Measurements from ENCODE around the gene PTPN1. TPM values are rescaled to one million over a fixed set of nuclear protein-coding genes. Genes with fewer than 3 reads are reported as not detected.

PTPN1 gene
- total and polyA plus RNA-seq, 2 experiments from 2014 or later, result 16.9 to 26.4 TPM

DNA sequence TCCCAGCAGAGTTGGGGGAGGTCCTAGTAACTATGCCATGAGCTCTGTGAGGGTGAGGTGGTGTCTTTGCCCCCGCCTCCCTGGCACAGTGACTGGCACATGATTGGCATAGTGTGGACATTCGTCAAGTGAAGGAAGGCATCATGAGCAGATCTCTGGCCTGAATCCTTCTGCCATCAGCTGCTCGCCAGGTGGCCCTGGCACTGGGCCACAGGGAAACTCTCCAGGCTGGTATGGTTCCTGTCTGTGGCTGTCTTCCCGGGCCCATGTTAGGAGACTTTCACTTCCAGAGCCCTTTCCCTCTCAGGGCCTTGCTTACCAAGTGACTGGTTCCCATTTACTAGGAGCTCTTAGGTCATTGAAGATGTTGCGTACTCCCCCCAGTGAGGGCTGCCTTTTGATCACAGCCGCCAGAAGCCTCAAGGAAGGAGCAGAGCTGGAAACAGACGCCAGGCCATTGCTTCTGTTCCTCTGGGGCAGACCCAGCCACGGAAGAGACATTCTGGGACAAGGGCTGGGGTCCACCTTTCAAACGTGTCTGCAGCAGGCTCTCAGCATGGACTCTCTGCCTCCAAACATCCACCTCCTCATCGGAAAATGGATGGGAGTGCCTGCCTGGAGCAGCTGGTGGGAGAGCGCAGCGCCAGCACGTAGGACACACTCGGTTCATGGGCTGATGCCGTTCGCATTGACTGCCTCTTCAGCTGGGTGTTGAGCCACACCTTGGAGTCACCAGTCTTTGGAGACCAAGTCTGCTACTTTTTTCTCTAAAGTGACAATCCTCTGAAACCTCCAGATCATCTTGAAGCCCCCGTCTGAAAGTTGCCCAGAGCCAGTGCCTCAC is 67.2 kb downstream of the PTPN1 start (continued):
- TF ChIP-seq JUNB (IDR thresholded peaks at IDR 0.05; ENCODE audit: unreplicated experiment), result no peak
- TF ChIP-seq NANOG (IDR thresholded peaks at IDR 0.05; ENCODE audit: borderline replicate concordance), result no peak
- TF ChIP-seq POLR2AphosphoS5 (IDR thresholded peaks at IDR 0.05; ENCODE audit: low read depth), result no peak
- no peak for TF ChIP-seq CTCF (conservative IDR thresholded peaks at IDR 0.05; ENCODE audit: low read depth in 2 of 2)
- no peak for TF ChIP-seq STAT1 (IDR thresholded peaks at IDR 0.05; ENCODE audit: unreplicated experiment)
- TF ChIP-seq ZNF331 (CRISPR knock-in tag; IDR thresholded peaks at IDR 0.05; ENCODE audit: low read depth), result no peak
- no peak for TF ChIP-seq ZNF114 (CRISPR knock-in tag; IDR thresholded peaks at IDR 0.05)
- no peak for TF ChIP-seq REST (IDR thresholded peaks at IDR 0.05; ENCODE audit: unreplicated experiment)
- TF ChIP-seq EZH2phosphoT487 (IDR thresholded peaks at IDR 0.05; ENCODE audit: unreplicated experiment), result no peak
- TF ChIP-seq EZH2 (IDR thresholded peaks at IDR 0.05; ENCODE audit: low read depth, unreplicated experiment), result no peak
- no peak for TF ChIP-seq CREB1 (CRISPR knock-in tag; IDR thresholded peaks at IDR 0.05; ENCODE audit: low read depth)
- TF ChIP-seq ETS1 (IDR thresholded peaks at IDR 0.05), result no peak

Measured in GM23338 (cell line).